SK-N-SH (cell line): ENCODE data around the gene PGGHG.

Experiments used
- CTCF ChIP-seq: fragments of 200-600 bp; sonication (generic); IDR thresholded peaks from 2 replicates; pipeline ENCODE4 v1.6.1; 2017; ENCODE audit warnings: antibody characterized with exemption, mild to moderate bottlenecking, moderate library complexity
- ELF1 ChIP-seq: IDR thresholded peaks from 2 replicates; pipeline ENCODE4 v1.4.0; 2012
- EZH2phosphoT487 ChIP-seq: fragments of 200-600 bp; sonication (generic); IDR thresholded peaks from 2 replicates; pipeline ENCODE4 v1.6.1; 2017; ENCODE audit warnings: low read depth, mixed run types, mild to moderate bottlenecking, antibody characterized with exemption, moderate library complexity, borderline replicate concordance
- MAX ChIP-seq: IDR thresholded peaks from 2 replicates; pipeline ENCODE4 v1.4.0; 2012; ENCODE audit warnings: low read depth
- POLR2AphosphoS5 ChIP-seq: IDR thresholded peaks from 2 replicates; pipeline ENCODE4 v1.6.1; 2012; ENCODE audit warnings: low read depth, low read length
- RAD21 ChIP-seq: IDR thresholded peaks from 2 replicates; pipeline ENCODE4 v1.6.1; 2012; ENCODE audit warnings: mild to moderate bottlenecking, low read length
- TAF1 ChIP-seq: IDR thresholded peaks from 2 replicates; pipeline ENCODE4 v1.6.1; 2012; ENCODE audit warnings: low read depth, mild to moderate bottlenecking, low read length, moderate library complexity, borderline replicate concordance
- ZBTB33 ChIP-seq: IDR thresholded peaks from 2 replicates; pipeline ENCODE4 v1.4.0; 2012; ENCODE audit warnings: low read depth, borderline replicate concordance

GRCh38 chr11:276219-276618 is 12.7 kb upstream of the PGGHG start:
- no peak for TF ChIP-seq CTCF
- no peak for TF ChIP-seq RAD21
- TF ChIP-seq TAF1 = no peak
- TF ChIP-seq ZBTB33 = no peak
- TF ChIP-seq MAX = no peak
- TF ChIP-seq POLR2AphosphoS5 = no peak
- no peak for TF ChIP-seq EZH2phosphoT487
- no peak for TF ChIP-seq ELF1
